ENCODE data around the gene RHBG. TPM values are rescaled to one million over a fixed set of nuclear protein-coding genes. Genes with fewer than 3 reads are reported as not detected.
"Not testable (repeated sequence)": the region's sequence is repeated elsewhere in the genome, so short reads cannot be mapped to it uniquely, and the experiment has no call there.

The RHBG gene
- total RNA-seq, 1 donor from 2014 or later: not detected

- Mint-ChIP-seq H3K36me3 (ENCODE audit: unreplicated experiment) (no peaks in the 10 kb centered on the region), H3K27ac (ENCODE audit: unreplicated experiment) (no peak overlapping the region), H3K4me3 (ENCODE audit: unreplicated experiment) (no peak overlapping the region), H3K4me1 (ENCODE audit: low read depth, unreplicated experiment) (peaks cover 3% of the 10 kb centered on the region), H3K9me3 (ENCODE audit: unreplicated experiment) (peaks cover 2% of the 10 kb centered on the region), H3K27me3 (ENCODE audit: unreplicated experiment) (peaks cover 7% of the 10 kb centered on the region)
- TF ChIP-seq, protein P1, sequence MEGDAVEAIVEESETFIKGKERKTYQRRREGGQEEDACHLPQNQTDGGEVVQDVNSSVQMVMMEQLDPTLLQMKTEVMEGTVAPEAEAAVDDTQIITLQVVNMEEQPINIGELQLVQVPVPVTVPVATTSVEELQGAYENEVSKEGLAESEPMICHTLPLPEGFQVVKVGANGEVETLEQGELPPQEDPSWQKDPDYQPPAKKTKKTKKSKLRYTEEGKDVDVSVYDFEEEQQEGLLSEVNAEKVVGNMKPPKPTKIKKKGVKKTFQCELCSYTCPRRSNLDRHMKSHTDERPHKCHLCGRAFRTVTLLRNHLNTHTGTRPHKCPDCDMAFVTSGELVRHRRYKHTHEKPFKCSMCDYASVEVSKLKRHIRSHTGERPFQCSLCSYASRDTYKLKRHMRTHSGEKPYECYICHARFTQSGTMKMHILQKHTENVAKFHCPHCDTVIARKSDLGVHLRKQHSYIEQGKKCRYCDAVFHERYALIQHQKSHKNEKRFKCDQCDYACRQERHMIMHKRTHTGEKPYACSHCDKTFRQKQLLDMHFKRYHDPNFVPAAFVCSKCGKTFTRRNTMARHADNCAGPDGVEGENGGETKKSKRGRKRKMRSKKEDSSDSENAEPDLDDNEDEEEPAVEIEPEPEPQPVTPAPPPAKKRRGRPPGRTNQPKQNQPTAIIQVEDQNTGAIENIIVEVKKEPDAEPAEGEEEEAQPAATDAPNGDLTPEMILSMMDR (IDR thresholded peaks at IDR 0.05; ENCODE audit: partially characterized antibody, unreplicated experiment): no peak
- DNase-seq: no peak
Observed at GRCh38 chr1:156368157-156368658, 803 bp upstream of the RHBG start.

DNA sequence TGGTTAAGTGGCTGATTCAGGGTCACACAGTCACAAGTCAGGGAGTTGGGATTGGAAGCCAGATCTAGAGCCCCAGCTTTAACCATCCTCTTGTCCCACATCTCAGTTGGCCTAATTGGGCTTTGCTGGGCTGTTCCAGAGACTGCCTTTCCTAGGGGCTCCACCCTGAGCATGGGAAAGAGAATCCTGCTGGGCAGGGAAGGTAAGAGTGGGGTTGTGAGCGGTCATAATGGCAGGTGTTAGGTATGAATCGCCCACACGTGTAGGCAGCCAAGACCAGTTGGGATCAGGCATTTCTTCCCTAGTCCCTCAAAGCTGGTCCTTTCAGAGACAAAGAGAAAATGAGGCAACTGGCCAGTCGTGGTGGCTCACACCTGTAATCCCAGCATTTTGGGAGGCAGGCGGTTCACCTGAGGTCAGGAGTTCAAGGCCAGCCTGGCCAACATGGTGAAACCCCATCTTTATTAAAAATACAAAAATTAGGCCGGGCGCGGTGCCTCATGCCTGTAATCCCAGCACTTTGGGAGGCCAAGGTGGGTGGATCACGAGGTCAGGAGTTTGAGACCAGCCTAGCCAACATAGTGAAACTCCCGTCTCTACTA is 775 bp downstream of the RHBG start:
- H3K4me3 Mint-ChIP-seq (ENCODE audit: unreplicated experiment): peak overlapping the region; percentile 64
- not testable (repeated sequence) for H3K36me3 Mint-ChIP-seq (ENCODE audit: unreplicated experiment)

GRCh38 chr1:156371553-156372264 is 2.7 kb downstream of the RHBG start:
- H3K27me3 Mint-ChIP-seq (ENCODE audit: unreplicated experiment): peaks cover 4% of the 10 kb centered on the region
- peaks cover 3% of the 10 kb centered on the region for H3K4me1 Mint-ChIP-seq (ENCODE audit: low read depth, unreplicated experiment)

More for the DNA sequence above, 775 bp downstream of the RHBG start:
- H3K9me3 Mint-ChIP-seq (ENCODE audit: unreplicated experiment); H3K4me1 Mint-ChIP-seq (ENCODE audit: low read depth, unreplicated experiment); H3K27me3 Mint-ChIP-seq (ENCODE audit: unreplicated experiment); H3K27ac Mint-ChIP-seq (ENCODE audit: unreplicated experiment); DNase-seq: not testable (repeated sequence)

DNA sequence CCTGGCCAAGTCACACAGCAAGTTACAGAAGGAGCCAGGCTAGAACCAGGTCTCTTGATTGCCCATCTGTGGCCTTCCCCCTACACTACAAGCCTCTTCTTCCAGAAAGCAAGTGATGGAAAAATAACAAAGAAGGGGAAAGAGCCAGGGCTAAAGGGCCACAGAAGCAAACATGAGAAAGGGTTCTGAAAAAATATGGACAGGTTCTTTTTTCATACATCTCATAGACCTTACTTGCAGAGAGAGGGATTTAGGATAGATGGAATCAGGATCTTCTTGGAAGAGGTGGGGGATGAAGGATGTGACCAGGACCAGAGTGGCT is 3.2 kb downstream of the RHBG start:
- Mint-ChIP-seq H3K9me3 (ENCODE audit: unreplicated experiment) (peaks cover 6% of the 10 kb centered on the region), H3K27ac (ENCODE audit: unreplicated experiment) (no peak overlapping the region), H3K36me3 (ENCODE audit: unreplicated experiment) (no peaks in the 10 kb centered on the region), H3K4me1 (ENCODE audit: low read depth, unreplicated experiment) (peaks cover 3% of the 10 kb centered on the region), H3K27me3 (ENCODE audit: unreplicated experiment) (peaks cover 4% of the 10 kb centered on the region), H3K4me3 (ENCODE audit: unreplicated experiment) (no peak overlapping the region)
- DNase-seq: no peak
- TF ChIP-seq, protein P1 (IDR thresholded peaks at IDR 0.05; ENCODE audit: partially characterized antibody, unreplicated experiment): no peak

More at GRCh38 chr1:156371553-156372264, 2.7 kb downstream of the RHBG start:
- TF ChIP-seq, protein P1 (IDR thresholded peaks at IDR 0.05; ENCODE audit: partially characterized antibody, unreplicated experiment): no peak
- no peak for DNase-seq
- Mint-ChIP-seq H3K36me3 (ENCODE audit: unreplicated experiment) (no peaks in the 10 kb centered on the region), H3K9me3 (ENCODE audit: unreplicated experiment) (peaks cover 4% of the 10 kb centered on the region), H3K27ac (ENCODE audit: unreplicated experiment) (no peak overlapping the region), H3K4me3 (ENCODE audit: unreplicated experiment) (no peak overlapping the region)

DNA sequence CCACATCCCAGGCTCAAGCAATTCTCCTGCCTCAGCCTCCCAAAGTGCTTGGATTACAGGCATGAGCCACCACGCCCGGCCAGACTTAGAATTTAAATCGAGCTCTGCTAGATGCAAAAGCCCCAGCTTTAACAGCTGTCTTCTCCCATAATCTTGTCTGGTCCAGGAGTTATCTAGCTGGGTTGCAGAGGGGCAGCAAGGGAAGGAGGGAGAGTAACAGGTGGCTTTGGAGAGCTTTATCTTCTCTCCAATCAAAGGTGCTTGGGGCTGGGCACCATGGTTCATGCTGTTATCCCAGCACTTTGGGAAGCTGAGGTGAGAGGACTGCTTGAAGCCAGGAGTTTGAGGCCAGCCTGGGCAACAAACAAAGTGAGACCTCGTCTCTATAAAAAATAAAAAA is 3.9 kb downstream of the RHBG start:
- Mint-ChIP-seq H3K27me3 (ENCODE audit: unreplicated experiment) (peaks cover 5% of the 10 kb centered on the region), H3K36me3 (ENCODE audit: unreplicated experiment) (no peaks in the 10 kb centered on the region), H3K4me3 (ENCODE audit: unreplicated experiment) (no peak overlapping the region), H3K4me1 (ENCODE audit: low read depth, unreplicated experiment) (peaks cover 3% of the 10 kb centered on the region), H3K9me3 (ENCODE audit: unreplicated experiment) (peaks cover 6% of the 10 kb centered on the region), H3K27ac (ENCODE audit: unreplicated experiment) (no peak overlapping the region)
- TF ChIP-seq, protein P1 (IDR thresholded peaks at IDR 0.05; ENCODE audit: partially characterized antibody, unreplicated experiment): no peak
- DNase-seq: no peak

Measured in glutamatergic neuron (in vitro differentiated cells).